ENCODE results near the gene RAI1.

The RAI1 gene

DNA sequence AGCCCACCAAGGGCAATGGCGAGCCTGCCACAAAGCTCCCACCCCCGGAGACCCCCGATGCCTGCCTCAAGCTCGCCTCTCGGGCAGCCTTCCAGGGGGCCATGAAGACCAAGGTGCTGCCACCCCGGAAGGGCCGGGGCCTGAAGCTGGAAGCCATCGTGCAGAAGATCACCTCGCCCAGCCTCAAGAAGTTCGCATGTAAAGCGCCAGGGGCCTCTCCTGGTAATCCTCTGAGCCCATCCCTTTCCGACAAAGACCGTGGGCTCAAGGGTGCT lies 115.5 kb downstream of the RAI1 start:
- TF ChIP-seq CTCF (IDR thresholded peaks at IDR 0.05; ENCODE audit: unreplicated experiment in 3 of 3): no peak
- Mint-ChIP-seq H3K9me3 (no peaks in the 10 kb centered on the region), H3K27me3 (ENCODE audit: low read depth) (peaks cover 3% of the 10 kb centered on the region), H3K4me1 (peaks cover 26% of the 10 kb centered on the region), H3K36me3 (ENCODE audit: low read depth) (peaks cover 20% of the 10 kb centered on the region), H3K27ac (no peak overlapping the region), H3K4me3 (no peak overlapping the region)

DNA sequence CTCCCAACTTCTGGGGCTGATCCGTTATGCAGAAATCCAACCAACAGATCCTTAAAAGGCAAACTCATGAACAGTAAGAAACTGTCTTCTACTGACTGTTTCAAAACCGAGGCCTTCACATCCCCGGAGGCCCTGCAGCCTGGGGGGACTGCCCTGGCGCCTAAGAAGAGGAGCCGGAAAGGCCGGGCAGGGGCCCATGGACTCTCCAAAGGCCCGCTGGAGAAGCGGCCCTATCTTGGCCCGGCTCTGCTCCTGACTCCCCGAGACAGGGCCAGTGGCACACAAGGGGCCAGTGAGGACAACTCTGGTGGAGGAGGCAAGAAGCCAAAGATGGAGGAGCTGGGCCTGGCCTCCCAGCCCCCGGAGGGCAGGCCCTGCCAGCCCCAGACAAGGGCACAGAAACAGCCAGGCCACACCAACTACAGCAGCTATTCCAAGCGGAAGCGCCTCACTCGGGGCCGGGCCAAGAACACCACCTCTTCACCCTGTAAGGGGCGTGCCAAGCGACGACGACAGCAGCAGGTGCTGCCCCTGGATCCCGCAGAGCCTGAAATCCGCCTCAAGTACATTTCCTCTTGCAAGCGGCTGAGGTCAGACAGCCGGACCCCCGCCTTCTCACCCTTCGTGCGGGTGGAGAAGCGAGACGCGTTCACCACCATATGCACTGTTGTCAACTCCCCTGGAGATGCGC lies 116.0 kb downstream of the RAI1 start:
- Mint-ChIP-seq H3K4me1 (peaks cover 21% of the 10 kb centered on the region), H3K27ac (no peak overlapping the region), H3K36me3 (ENCODE audit: low read depth) (peaks cover 20% of the 10 kb centered on the region), H3K27me3 (ENCODE audit: low read depth) (peaks cover 3% of the 10 kb centered on the region), H3K9me3 (no peaks in the 10 kb centered on the region), H3K4me3 (no peak overlapping the region)
- no peak for TF ChIP-seq CTCF (IDR thresholded peaks at IDR 0.05; ENCODE audit: unreplicated experiment in 3 of 3)

DNA sequence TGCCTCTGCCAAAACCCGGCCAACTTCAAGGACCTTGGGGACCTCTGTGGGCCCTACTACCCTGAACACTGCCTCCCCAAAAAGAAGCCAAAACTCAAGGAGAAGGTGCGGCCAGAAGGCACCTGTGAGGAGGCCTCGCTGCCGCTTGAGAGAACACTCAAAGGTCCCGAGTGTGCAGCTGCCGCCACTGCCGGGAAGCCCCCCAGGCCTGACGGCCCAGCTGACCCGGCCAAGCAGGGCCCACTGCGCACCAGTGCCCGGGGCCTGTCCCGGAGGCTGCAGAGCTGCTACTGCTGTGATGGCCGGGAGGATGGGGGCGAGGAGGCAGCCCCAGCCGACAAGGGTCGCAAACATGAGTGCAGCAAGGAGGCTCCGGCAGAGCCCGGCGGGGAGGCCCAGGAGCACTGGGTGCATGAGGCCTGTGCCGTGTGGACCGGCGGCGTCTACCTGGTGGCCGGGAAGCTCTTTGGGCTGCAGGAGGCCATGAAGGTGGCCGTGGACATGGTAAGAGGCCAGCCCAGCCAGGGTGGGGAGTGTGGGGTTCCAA lies 116.8 kb downstream of the RAI1 start:
- Mint-ChIP-seq H3K4me1 (peaks cover 13% of the 10 kb centered on the region), H3K36me3 (ENCODE audit: low read depth) (peaks cover 20% of the 10 kb centered on the region), H3K27me3 (ENCODE audit: low read depth) (peaks cover 3% of the 10 kb centered on the region), H3K9me3 (no peaks in the 10 kb centered on the region), H3K27ac (no peak overlapping the region), H3K4me3 (no peak overlapping the region)
- no peak for TF ChIP-seq CTCF (IDR thresholded peaks at IDR 0.05; ENCODE audit: unreplicated experiment in 3 of 3)

GRCh38 chr17:17798573-17799255 lies 117.5 kb downstream of the RAI1 start:
- Mint-ChIP-seq H3K36me3 (ENCODE audit: low read depth) (peaks cover 20% of the 10 kb centered on the region), H3K4me1 (peaks cover 10% of the 10 kb centered on the region), H3K4me3 (no peak overlapping the region), H3K27ac (no peak overlapping the region), H3K27me3 (ENCODE audit: low read depth) (no peaks in the 10 kb centered on the region), H3K9me3 (no peaks in the 10 kb centered on the region)
- no peak for TF ChIP-seq CTCF (IDR thresholded peaks at IDR 0.05; ENCODE audit: unreplicated experiment in 3 of 3)

DNA sequence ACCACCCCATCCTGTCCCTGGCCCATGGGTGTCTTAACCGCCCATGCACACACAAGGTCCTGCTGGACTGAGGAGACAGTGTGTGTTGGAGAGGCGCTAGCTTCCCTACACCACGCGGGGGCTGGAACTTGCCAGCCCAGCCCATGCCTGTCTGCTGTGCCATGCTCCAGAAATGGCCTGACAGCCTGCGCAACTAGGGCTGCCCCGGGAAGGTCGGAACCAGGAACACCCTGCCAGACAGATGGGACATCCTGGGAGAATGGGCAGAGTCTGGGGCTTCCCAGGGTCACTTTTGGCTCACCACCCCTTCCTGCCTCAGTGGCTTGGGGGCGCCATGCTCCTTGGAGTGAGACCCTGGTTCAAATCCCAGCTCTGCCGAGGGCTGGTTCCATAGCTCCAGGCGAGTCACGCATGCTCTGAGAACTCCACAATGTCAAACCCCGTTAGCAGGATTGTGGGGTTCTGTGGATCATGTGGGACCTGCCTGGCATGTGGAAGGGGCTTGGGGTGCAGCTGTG lies 119.3 kb downstream of the RAI1 start:
- H3K27me3 Mint-ChIP-seq (ENCODE audit: low read depth): no peaks in the 10 kb centered on the region
- H3K4me1 Mint-ChIP-seq: peaks cover 6% of the 10 kb centered on the region
- H3K27ac Mint-ChIP-seq: no peak overlapping the region
- H3K36me3 Mint-ChIP-seq (ENCODE audit: low read depth): peaks cover 30% of the 10 kb centered on the region
- no peaks in the 10 kb centered on the region for H3K9me3 Mint-ChIP-seq
- no peak for TF ChIP-seq CTCF (IDR thresholded peaks at IDR 0.05; ENCODE audit: unreplicated experiment in 3 of 3)
- no peak overlapping the region for H3K4me3 Mint-ChIP-seq

Data from nephron (organoid).